ENCODE measurements around the gene SSR2.

DNA sequence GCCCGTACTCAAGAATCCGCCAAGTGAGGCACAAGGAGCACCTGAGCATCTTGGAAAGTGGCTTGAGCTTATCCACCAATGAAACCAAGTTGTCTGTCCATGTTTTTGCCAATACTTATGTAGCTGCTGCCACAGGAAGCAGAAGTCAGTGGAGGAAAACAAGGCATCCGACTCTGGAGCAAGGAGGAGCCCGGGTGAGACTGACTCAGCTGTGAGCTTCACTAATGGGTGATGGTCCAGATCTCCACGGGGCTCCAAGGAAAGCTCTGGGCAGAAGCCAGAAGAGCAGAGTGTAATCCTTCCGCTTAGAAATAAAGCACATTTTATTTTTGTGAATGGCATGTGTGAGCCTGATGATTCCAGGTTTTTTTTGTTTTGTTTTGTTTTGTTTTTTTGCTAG lies 12.3 kb upstream of the SSR2 start:
- TF ChIP-seq, protein P1, sequence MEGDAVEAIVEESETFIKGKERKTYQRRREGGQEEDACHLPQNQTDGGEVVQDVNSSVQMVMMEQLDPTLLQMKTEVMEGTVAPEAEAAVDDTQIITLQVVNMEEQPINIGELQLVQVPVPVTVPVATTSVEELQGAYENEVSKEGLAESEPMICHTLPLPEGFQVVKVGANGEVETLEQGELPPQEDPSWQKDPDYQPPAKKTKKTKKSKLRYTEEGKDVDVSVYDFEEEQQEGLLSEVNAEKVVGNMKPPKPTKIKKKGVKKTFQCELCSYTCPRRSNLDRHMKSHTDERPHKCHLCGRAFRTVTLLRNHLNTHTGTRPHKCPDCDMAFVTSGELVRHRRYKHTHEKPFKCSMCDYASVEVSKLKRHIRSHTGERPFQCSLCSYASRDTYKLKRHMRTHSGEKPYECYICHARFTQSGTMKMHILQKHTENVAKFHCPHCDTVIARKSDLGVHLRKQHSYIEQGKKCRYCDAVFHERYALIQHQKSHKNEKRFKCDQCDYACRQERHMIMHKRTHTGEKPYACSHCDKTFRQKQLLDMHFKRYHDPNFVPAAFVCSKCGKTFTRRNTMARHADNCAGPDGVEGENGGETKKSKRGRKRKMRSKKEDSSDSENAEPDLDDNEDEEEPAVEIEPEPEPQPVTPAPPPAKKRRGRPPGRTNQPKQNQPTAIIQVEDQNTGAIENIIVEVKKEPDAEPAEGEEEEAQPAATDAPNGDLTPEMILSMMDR (IDR thresholded peaks at IDR 0.05): no peak
- TF ChIP-seq POLR2AphosphoS5 (IDR thresholded peaks at IDR 0.05) (no peak), POLR2A (IDR thresholded peaks at IDR 0.05) (no peak)
